Posterior cingulate gyrus (tissue), 11 donors: Measurements from ENCODE around the gene C10orf71.

Source experiments
- DNase-seq, 10 donors: peaks; one replicate each; pipeline versions ENCODE4 v3.0.0 to v3.0.0-alpha.2; 2020 to 2021; ENCODE audit warnings: mixed read lengths in 3 of 10
- intact Hi-C: fragments of 100-400 bp; cut with DNase I; formaldehyde crosslinking; loops from one replicate; pipeline ENCODE4 v1.15.1; 2023

The C10orf71 gene

DNA sequence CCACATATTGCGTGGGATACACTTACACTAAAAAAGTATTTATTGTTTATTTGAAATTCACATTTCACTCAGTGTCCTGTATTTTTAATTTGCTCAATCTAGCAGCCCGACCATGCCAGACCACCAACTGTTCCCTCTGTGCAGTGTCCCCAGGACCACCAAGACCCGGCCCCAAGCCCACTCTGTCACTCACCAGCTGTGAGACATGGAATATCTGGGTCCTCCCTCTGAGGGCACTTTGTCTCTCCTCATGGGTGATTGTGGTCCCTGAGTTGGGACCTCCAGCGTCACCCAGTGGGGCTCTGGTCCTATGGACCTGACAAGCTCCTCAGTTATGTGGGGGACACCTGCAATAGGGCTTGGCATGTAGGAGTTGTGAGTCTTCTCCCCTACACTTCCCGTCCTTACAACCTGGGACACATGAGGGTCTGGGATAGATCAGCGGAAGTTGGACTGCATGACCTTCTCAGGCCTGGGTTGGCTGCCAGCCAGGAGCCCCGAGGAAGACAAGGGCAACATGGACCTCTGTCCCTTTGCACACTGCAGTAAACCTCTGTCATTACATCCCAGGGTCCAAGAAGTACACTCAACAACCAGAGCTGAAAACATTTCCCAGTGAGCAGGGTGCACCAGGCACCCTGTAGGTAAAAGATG is 12.1 kb downstream of the C10orf71 start:
- DNase-seq, result peak in 1 of 10 donors; percentile 70
- intact Hi-C loops, result no loop called here

- intact Hi-C loops, result no loop called here
- no peak for DNase-seq
Observed at GRCh38 chr10:49311555-49312236, 12.7 kb downstream of the C10orf71 start.

DNA sequence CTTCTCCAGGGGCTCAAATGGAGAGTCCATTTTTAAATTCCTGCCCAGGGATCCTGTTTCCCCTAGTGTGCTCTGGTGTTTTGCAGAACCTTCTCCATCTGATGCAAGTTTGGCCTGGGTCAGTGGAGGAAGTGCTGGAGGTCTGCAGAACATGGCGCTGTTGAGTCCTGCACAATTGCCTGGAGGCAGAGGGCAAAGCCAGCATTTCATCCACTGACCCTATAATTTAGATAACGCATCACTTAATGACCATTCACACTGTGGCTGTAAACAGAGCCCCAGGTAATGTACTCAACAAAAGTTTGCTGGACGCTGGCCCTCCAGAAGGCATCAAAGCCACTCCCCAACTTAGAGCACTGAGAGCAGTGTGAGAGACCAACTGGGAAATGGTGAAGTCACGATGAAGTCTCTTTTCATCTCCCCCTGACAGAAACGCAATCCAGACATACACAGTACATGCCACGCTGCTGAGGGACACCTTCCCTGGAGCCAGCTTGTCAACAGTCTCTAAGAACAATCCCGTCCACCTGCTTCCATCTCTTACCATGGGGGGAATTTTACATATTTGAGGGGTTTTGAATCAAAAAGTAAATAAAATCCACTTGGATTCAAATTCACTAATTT is 13.4 kb downstream of the C10orf71 start:
- intact Hi-C loops, result no loop called here
- no peak for DNase-seq

DNA sequence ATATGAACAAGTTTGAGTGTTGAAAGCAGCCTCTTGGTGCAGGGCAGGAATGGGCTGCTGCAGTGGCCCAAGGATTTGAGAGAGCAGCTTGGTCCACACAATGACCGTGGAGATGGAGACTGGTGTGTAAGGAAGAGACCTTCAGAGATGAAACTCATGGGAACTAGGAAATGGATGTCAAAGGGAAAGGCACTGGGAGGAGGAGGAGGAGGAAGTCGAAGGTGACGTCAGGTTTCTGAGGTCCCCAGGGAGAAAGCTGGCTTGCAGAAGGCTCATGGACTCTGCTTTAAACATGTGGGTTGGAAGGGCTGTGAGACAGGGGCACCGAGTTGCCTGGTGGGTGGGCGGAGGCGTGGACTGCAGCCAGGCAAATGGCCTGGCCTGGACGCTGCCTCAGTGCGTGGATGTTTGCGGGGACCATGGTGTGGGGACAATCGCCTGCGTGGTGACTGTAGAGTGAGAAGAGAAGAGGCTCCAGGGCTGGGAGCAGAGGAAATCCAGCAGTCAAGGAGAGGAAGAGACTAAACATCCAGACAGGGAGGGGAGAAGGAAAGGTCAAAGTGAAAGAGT is 14.6 kb downstream of the C10orf71 start:
- DNase-seq, result no peak
- intact Hi-C loops, result no loop called here

DNA sequence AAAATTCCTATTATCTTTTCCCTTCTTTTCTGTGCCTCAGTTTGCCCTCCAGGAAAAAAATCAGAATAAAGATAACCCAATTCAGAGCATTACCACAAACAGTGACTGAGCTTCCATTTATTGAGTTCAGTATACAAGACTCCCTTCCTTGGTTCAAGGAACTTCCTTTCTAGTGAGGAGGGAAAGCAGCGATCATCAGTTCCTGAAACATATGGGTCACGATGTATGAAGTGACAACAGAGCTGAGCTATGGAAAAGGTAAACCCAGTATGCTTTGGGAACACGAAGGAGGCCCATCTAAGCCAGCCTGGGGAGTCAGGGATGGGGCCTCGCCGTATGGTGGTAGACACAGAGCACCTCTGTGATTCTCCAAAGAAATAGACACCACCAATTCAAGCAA is 15.8 kb downstream of the C10orf71 start:
- no peak for DNase-seq
- intact Hi-C loops, result no loop called here

DNA sequence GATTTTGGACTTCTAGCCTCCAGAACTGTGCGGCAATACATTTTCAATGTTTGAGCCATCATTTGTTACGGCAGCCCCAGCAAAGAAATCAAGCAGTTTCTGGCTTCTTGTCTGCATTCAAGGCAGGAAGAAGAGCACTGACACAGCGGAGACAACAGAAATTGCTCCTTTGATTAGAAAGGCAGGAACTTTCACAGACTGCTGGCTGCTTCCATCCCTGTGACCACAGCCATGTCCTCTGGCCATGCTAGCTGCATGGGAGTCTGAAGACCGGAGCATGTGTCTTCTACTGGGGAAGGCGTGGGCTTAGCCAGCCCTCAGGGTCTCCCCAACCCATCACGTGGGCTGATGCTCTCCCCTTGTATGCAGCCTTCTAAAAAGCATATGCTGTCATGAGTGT is 19.1 kb downstream of the C10orf71 start:
- DNase-seq, result no peak
- intact Hi-C loops, result no loop called here

DNA sequence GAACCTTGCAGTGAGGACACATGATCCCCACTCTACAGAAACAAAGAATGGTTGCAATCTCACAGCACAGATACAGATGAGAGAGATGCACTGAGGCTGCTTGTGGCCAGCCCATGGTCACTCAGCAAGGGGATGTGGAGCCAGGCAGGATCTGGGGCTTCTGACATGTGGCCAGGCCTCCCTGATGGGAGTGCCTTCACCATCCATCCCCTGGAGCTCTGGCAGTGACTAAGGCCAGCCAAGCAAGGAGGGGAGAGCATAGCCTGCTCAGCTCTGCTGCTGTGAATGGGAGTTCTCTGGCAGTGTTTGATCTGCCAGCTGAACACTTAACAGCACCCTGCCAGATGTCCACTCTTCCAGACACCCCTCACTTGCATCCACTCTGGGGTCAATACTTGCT is 19.8 kb downstream of the C10orf71 start:
- intact Hi-C loops, result no loop called here
- no peak for DNase-seq

- intact Hi-C loops, result no loop called here
- DNase-seq, result no peak
Observed at GRCh38 chr10:49319206-49319605, 20.2 kb downstream of the C10orf71 start.

DNA sequence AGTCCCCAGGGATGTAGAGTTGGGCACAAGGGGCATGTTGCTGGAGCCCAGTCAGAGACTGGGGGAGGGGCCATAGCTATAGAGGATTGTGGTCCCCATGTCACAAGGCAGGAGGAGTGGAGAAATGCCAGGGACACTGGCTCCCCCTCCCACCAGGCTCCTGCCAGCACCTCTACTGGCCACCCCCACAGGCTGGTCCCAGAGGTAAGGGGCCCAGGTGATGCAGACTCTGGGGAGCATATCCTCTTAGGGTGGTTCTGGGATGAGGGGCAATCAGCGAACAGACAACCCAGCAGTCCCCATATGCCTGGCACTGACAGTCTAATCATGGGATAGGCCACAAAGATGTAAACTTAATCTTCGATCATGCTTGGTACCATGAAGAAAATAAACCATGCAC is 21.2 kb downstream of the C10orf71 start:
- intact Hi-C loops, result no loop called here
- DNase-seq, result no peak

GRCh38 chr10:49321021-49321420 is 22.1 kb downstream of the C10orf71 start:
- no peak for DNase-seq
- intact Hi-C loops, result no loop called here

DNA sequence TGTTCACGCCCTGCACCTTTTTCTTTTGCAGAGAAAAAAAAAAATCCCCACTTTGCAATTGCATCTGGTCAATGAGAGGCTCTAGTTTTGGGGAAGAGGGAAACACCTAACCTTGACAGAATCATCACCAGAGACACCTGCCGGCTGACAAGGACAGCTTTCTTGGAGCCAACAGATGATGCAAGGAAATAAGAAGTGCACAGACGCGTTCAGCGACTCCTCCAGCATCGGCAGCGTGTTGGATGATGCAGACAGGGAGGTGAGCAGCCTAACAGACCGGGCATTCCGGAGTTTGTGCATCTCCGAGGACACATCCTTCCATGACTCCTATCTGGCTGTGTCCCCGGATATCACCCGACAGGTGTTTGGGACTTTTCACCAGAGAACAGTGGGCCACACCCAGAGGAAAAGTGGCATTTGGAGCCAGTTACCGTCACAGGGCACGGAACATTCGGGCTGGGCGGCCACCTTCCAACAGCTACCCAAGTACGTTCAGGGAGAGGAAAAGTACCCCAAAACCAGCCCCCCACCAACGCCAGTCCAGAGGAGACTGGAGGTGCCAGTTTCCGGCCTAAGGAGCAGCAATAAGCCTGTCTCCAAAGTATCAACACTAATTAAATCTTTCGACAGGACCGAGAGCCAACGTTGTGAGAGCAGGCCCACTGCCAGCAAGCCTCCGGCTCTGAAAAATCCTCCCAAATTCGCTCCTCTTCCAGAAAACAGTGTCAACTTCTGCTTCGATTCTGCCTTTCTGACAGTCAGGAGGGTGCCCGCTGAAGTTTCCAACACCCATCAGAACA is 23.6 kb downstream of the C10orf71 start:
- peak in 1 of 10 donors; percentile 67 for DNase-seq
- intact Hi-C loops, result no loop called here

DNA sequence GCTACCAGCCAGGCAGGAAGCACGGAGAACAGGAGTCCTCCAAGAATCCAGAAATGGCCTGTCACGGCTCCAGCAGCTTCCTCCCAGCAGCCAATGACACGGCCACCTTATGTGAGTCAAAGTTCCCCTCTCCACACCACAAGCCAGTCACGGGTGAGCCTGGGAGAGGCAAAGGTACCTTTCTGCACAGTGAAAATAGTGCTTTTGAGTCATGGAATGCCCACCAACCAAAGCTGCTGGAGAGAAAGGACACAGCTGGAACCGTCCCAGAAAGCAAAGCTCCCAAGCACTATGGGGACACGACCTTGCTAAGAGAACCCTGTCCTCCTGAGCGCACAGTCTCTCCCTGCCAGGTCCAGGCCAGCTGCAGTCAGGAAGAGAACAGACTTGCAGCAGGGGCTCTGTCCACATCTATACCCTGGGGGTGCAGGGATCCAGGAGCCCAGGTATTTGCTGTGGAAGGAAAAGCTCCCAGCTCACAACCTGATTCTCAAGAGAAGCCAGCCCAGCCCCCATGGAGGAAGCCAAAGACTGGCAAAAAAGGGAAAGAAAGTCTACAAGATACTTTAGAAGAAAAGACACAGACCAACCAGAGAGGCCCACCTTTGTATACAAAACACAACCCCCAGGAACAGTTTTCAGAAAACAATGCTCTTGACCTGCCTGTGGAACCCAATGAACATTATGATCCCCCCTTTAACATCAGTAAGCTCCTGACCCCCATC is 24.4 kb downstream of the C10orf71 start:
- no peak for DNase-seq

GRCh38 chr10:49323896-49324270 is 24.9 kb downstream of the C10orf71 start:
- intact Hi-C loops, result no loop called here
- DNase-seq, result no peak

More for the DNA sequence above, 24.4 kb downstream of the C10orf71 start:
- intact Hi-C loops, result no loop called here

DNA sequence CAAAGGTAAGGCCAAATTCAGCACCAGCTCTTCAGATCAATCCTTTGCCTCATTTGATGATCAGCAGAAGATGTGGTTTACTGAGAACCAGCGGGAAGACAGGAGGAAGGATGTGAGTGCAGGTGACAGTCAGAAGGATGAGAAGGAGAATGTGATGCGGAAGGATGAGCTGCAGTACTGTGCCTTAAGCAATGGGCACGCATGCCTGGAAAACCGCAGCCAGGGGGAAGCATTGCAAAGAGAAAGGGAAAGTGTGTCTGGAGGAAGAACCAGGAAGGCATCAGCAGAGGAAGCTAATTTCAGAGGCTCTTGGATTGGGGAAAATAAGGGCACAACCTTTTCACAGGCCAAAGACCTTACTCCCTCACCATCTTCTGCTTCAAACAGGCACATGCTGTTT is 25.7 kb downstream of the C10orf71 start:
- intact Hi-C loops, result no loop called here
- DNase-seq, result no peak

- peak in 1 of 10 donors; percentile 74 for DNase-seq
- intact Hi-C loops, result no loop called here
Observed at GRCh38 chr10:49325131-49325915, 26.4 kb downstream of the C10orf71 start.

DNA sequence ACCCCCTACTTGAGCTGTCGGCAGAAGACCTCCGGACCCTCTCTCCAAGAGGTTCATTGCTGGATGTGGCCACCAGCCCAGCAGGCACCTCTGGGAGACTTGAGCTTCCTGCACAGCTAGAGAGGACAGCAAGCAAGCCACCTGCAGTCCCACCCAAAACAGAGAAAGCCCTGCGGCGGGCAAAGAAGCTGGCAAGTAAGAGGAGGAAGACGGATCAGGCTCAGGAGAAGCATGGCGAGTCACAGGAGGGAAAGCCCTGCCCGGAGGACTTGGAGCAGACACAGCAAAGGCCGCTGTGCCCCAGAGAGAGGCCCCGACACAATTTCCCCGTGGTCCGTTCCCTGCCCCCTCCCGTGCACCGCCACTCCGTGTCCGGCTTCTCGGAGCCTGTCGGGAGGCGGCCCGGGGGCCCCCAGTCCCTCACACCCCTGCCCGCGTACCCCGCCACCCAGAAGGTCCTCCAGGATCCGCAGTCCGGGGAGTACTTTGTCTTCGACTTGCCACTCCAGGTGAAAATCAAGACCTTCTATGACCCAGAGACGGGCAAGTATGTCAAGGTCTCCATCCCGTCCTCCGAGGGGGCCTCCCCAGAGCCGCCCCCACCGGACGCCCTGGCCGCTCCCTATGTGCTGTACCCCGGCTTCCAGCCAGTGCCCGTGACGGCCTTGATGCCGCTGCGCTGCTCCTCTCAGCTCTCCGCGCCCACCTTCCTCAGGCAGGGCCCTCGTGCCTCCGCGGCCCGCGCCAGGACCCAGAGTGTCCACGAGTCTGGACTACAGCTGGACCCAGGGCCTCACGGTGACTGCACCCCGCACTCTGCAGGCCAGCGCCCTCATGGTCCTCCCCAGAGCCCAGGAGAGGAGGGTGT is 27.2 kb downstream of the C10orf71 start:
- intact Hi-C loops, result no loop called here
- peak in 1 of 10 donors; percentile 79 for DNase-seq

GRCh38 chr10:49327036-49327813 is 28.3 kb downstream of the C10orf71 start:
- DNase-seq, result no peak
- intact Hi-C loops, result no loop called here
